Measurements from ENCODE around the gene EHBP1L1. TPM values are rescaled to one million over a fixed set of nuclear protein-coding genes. Genes with fewer than 3 reads are reported as not detected.

The EHBP1L1 gene
- total and polyA plus RNA-seq, 2 of the 13 experiments (the other 11 are each of a cell fraction or from before 2014, with no cell fraction given), result 8.3 to 10.6 TPM

GRCh38 chr11:65557280-65558001 lies 18.4 kb upstream of the EHBP1L1 start:
- Histone ChIP-seq H3K4me2 (ENCODE audit: low read depth, low read length) (peak overlapping the region; percentile 94), H3K9ac (ENCODE audit: insufficient read depth, low read depth, low read length) (peak overlapping the region; percentile 89), H3K4me3 (replicated peaks in 1 of 3; ENCODE audit: insufficient read depth in 1 of 3, low read depth in 2 of 3, low read length in 3 of 3) (peak overlapping the region; percentile 74 to 89 (median 87)), H3K9me3 (ENCODE audit: low read length) (no peaks in the 10 kb centered on the region), H4K20me1 (ENCODE audit: insufficient read depth, low read length) (peaks cover 3% of the 10 kb centered on the region; the same call in 1 of the 2 replicates), H3K4me1 (ENCODE audit: insufficient read depth, low read length) (peaks cover 70% of the 10 kb centered on the region), H3K36me3 (replicated peaks in 1 of 2; ENCODE audit: control insufficient read depth in 1 of 2, insufficient read depth in 2 of 2, low read length in 2 of 2) (no peaks in the 10 kb centered on the region; a peak in 1 of 5 replicates), H3K27me3 (ENCODE audit: control insufficient read depth in 1 of 2, insufficient read depth in 2 of 2, low read length in 2 of 2) (no peaks in the 10 kb centered on the region), H2AFZ (ENCODE audit: low read length) (no peak overlapping the region), H3K79me2 (ENCODE audit: insufficient read depth, low read length) (peaks cover 8% of the 10 kb centered on the region), H3K27ac (ENCODE audit: extremely low read length, insufficient read depth, low read length) (peak overlapping the region; percentile 94)
- in situ Hi-C loops (cut with HindIII; ENCODE audit: extremely low pct_ligation_motif_present, low pct_unique_long_range_greater_than_20kb) (loop anchor here (10.0 kb wide), 1 partner anchor 297 kb away; the partner anchor contains the start of gene CFL1), intact Hi-C loops (cut with micrococcal nuclease; ENCODE audit: unreplicated experiment) (no loop called here)
- POLR2A ChIA-PET, result interaction anchor here (0.6 to 1.3 kb wide), 9 partner anchors 13 to 138 kb away, joined by 3 to 14 read pairs (median 6); partner anchors contain the start of genes PCNX3, SCYL1 and ZNRD2
- WGBS (ENCODE audit: low lambda C conversion rate), result 2% methylated on average over 11 of the region's 47 CpGs
- CTCF ChIA-PET (ENCODE audit: low intra/inter-chr PET ratio, low total read pairs), result no interaction called here
- DNase-seq (ENCODE audit: low spot score) (peak; percentile 63), FAIRE-seq (peak; percentile 80), ATAC-seq (peak; percentile 37)
- BruUV-seq (replicated peaks), result no TSS peak
- no peak for TF ChIP-seq CREB3 (CRISPR knock-in tag; IDR thresholded peaks at IDR 0.05)
- TF ChIP-seq EEA1 (CRISPR knock-in tag; IDR thresholded peaks at IDR 0.05; ENCODE audit: borderline replicate concordance), result no peak
- no peak for TF ChIP-seq THAP8 (CRISPR knock-in tag; IDR thresholded peaks at IDR 0.05; ENCODE audit: borderline replicate concordance)
- no peak for TF ChIP-seq PCBP2 (optimal IDR thresholded peaks at IDR 0.05; ENCODE audit: low read depth, low read length, poor library complexity, severe bottlenecking)
- no peak for TF ChIP-seq EED (CRISPR knock-in tag; IDR thresholded peaks at IDR 0.05)
- TF ChIP-seq ETV6 (CRISPR knock-in tag; conservative IDR thresholded peaks at IDR 0.05), result 0 out of 2 replicates have a peak, but pooled peaks have one; percentile 26
- TF ChIP-seq MTA1 (CRISPR knock-in tag; IDR thresholded peaks at IDR 0.05; ENCODE audit: borderline replicate concordance), result peak; percentile 29; the same call in 1 of the 2 replicates
- TF ChIP-seq TRIM22 (IDR thresholded peaks at IDR 0.05), result no peak
- TF ChIP-seq ZNF580 (CRISPR knock-in tag; IDR thresholded peaks at IDR 0.05; ENCODE audit: borderline replicate concordance, low read depth), result peak; percentile 60; the same call in 1 of the 2 replicates
- TF ChIP-seq ZNF792 (CRISPR knock-in tag; IDR thresholded peaks at IDR 0.05), result no peak
- peak; percentile 90 for TF ChIP-seq PATZ1 (CRISPR knock-in tag; IDR thresholded peaks at IDR 0.05)
- no peak for TF ChIP-seq ARNT2 (CRISPR knock-in tag; IDR thresholded peaks at IDR 0.05; ENCODE audit: low read depth)
- no peak for TF ChIP-seq TFDP2 (CRISPR knock-in tag; IDR thresholded peaks at IDR 0.05)

Measured in HepG2 (cell line).